ENCODE data around the gene PARD3B.

Gene PARD3B

GRCh38 chr2:205073433-205074020 is 528.3 kb downstream of the PARD3B start:
- ChIA-PET CTCF (no interaction called here), POLR2A (ENCODE audit: low non-redundant PET) (no interaction called here)
- no peak overlapping the region for H3K27ac ChIP-seq
- TF ChIP-seq, protein P1, sequence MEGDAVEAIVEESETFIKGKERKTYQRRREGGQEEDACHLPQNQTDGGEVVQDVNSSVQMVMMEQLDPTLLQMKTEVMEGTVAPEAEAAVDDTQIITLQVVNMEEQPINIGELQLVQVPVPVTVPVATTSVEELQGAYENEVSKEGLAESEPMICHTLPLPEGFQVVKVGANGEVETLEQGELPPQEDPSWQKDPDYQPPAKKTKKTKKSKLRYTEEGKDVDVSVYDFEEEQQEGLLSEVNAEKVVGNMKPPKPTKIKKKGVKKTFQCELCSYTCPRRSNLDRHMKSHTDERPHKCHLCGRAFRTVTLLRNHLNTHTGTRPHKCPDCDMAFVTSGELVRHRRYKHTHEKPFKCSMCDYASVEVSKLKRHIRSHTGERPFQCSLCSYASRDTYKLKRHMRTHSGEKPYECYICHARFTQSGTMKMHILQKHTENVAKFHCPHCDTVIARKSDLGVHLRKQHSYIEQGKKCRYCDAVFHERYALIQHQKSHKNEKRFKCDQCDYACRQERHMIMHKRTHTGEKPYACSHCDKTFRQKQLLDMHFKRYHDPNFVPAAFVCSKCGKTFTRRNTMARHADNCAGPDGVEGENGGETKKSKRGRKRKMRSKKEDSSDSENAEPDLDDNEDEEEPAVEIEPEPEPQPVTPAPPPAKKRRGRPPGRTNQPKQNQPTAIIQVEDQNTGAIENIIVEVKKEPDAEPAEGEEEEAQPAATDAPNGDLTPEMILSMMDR (conservative IDR thresholded peaks at IDR 0.05; ENCODE audit: low read depth), result no peak
- no peak for DNase-seq (ENCODE audit: low spot score)

DNA sequence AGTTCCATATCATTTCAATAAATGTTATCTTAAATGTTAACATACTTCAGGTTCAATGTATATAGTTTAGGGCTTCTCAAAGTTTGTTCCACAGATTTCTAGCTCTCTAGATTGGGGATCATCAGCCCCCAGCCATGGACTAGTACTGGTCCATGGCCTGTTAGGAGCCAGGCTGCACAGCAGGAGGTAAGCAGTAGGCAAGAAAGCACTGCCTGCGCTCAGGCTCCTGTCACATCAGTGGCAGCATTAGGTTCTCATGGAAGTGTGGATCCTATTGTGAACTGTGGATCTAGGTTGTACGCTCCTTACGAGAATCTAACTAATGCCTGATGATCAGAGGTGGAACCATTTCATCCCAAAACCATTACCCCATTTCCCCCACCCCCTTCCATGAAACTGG is 531.1 kb downstream of the PARD3B start:
- ChIA-PET POLR2A (ENCODE audit: low non-redundant PET) (no interaction called here), CTCF (no interaction called here)
- no peak for DNase-seq (ENCODE audit: low spot score)
- no peak overlapping the region for H3K27ac ChIP-seq
- TF ChIP-seq, protein P1 (conservative IDR thresholded peaks at IDR 0.05; ENCODE audit: low read depth), result no peak

GRCh38 chr2:205077159-205077558 is 531.9 kb downstream of the PARD3B start:
- no peak for DNase-seq (ENCODE audit: low spot score)
- ChIA-PET POLR2A (ENCODE audit: low non-redundant PET) (no interaction called here), CTCF (no interaction called here)
- TF ChIP-seq, protein P1 (conservative IDR thresholded peaks at IDR 0.05; ENCODE audit: low read depth), result no peak
- no peak overlapping the region for H3K27ac ChIP-seq

DNA sequence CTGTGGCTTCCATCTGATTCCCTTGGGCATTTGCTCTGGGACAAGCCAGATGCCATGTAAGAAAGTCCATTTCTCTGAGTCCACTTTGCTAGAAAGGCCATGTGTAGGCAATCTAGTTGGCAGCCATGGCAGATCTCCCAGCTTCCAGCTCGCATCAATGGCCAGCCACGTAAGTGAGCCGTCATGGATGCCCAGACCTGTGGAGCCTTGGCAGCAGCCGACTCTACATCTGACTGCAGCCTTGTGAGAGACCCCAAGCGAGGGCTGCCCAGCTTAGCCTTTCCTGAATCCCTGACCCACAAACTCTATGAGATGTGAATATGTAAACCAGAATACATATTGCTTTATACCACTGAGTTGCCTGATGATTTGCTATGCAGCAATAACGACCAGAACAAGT is 533.5 kb downstream of the PARD3B start:
- DNase-seq (ENCODE audit: low spot score), result no peak
- ChIA-PET CTCF (interaction anchor here (0.6 kb wide), 1 partner anchor 24 kb away, joined by 3 read pairs; no protein-coding TSS in a partner anchor), POLR2A (ENCODE audit: low non-redundant PET) (no interaction called here)
- no peak overlapping the region for H3K27ac ChIP-seq
- TF ChIP-seq, protein P1 (conservative IDR thresholded peaks at IDR 0.05; ENCODE audit: low read depth), result no peak

DNA sequence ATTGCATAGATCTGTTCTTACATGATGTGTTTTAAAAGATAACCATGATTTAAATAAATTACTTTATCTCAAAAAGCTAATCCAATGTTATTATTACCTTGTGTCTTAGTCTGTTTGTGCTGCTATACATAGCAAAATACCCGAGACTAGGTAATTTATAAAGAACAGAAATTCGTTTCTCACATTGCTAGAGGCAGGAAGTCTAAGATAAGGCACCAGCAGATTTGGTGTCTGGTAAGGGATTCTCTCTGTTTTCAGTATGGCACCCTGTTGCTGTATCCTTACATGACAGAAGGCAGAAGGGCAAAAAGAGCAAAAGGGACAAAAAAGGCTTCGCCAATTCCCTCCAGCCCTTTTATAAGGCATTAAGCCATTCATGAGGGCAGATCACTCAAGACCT is 533.9 kb downstream of the PARD3B start:
- ChIA-PET CTCF (no interaction called here), POLR2A (ENCODE audit: low non-redundant PET) (no interaction called here)
- no peak for DNase-seq (ENCODE audit: low spot score)
- no peak overlapping the region for H3K27ac ChIP-seq
- TF ChIP-seq, protein P1 (conservative IDR thresholded peaks at IDR 0.05; ENCODE audit: low read depth), result no peak

DNA sequence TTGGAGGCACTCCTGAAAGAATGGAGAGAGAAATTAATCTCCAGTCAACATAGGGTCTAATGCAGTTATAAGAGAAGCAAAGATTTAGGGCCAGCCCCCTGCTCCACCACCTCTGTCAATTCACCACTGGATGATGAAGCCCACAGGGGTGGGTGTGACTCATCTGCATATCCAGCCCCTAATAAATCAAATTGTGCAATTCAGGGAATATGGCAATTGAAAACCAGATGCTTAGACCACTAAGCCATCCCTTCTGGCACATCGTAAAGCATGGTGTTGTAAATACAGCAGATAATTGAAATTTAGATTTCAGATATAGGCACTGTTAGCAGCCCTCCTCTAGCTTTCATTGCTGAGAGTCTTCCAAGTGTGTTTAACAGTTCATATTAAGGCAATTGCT is 541.4 kb downstream of the PARD3B start:
- H3K27ac ChIP-seq, result no peak overlapping the region
- CTCF ChIA-PET, result no interaction called here
- TF ChIP-seq, protein P1 (conservative IDR thresholded peaks at IDR 0.05; ENCODE audit: low read depth), result no peak
- POLR2A ChIA-PET (ENCODE audit: low non-redundant PET), result no interaction called here
- no peak for DNase-seq (ENCODE audit: low spot score)

DNA sequence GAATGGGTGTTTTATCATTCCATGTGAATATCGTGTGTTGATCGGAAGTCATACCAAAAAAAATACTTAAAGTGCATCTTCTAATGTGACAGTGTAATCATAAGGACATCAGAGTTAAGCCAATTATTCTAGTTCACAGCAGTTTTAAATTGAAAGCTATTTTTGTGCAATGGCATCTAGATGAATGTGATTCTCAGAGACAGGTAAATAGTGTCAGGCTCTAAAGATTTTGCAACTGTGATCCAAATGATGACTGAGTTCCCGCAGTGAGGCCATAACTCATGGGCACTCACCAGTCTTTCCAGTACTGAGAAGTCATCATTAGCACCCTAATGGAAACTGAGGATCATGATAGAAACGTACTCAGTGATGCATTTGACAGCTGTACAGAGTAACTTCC is 542.6 kb downstream of the PARD3B start:
- CTCF ChIA-PET, result no interaction called here
- TF ChIP-seq, protein P1 (conservative IDR thresholded peaks at IDR 0.05; ENCODE audit: low read depth), result no peak
- no peak for DNase-seq (ENCODE audit: low spot score)
- POLR2A ChIA-PET (ENCODE audit: low non-redundant PET), result no interaction called here
- no peak overlapping the region for H3K27ac ChIP-seq

All from RWPE1 (cell line).